ENCODE results near the gene GATAD2B.

The GATAD2B gene

DNA sequence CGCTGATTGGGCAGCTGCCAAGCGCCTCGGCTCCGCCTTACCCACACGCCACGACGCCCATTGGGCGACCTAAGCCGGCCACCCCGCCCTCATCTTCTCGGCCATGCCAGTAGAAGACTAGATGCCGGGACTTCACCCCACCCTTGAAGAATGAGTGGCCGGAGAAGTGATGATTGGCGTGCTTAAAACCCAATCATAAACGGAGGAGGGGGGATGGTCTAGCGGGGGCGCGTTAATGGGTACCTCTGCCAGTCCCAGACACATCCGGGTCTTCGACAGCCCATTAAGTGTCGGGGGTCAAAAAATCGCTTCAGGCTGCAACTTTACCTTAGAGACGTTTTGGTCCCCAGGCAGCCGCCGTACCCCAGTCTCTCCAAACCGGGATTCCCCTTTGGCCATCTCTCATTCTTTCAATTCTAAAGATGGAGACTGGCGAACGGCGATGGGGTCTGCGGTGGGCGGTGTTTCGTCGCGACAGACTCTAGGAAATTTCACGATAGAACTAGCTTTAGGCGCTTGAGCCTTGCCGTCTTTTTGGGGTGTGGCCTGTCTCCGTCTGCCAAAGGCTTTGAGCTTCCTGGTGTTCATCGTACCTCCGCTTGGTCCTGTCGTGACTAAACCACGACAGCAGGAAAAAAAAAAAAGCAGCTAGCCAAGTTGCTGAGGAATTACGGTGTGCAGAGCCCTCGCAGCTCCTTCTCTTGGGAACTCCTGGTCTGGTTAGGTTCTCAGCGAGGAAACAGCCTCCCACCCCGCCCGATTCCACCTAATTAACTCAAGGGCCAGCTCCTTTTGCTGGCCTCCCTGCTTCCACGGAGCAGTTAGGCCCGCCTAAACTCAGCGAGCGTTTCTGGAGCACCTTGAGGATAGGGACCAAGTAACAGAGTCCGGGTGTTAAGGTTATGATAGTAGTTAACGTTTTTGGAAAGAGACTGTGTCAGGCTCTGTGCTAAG, at the start of gene GATAD2B:
TSS of gene GATAD2B (minus strand) at position 1 of the 954 bp plus-strand sequence. CDS start 94,625 bp downstream, outside the sequence.
- peak; percentile 99 for DNase-seq (ENCODE audit: low spot score)

DNA sequence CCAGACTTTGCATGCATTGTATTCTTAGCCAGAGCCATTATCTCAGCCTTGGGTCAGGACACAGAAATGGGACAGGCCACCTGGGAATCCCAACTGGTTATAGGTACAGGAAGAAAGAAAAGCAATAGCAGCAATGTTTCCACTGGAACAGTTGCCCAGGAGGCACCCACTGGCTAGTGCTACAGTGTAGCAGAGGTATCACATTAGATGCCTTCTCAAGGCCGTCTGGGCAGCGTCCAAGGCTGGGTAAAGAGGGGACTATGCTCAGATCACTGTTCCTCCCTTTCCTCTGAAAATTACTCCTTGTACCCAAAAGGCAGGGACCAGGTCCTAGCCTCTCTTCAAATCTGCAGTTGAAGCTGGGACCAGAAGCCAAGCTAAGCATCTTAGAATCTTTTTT, 47.6 kb upstream of the GATAD2B start:
- no peak for DNase-seq (ENCODE audit: low spot score)

DNA sequence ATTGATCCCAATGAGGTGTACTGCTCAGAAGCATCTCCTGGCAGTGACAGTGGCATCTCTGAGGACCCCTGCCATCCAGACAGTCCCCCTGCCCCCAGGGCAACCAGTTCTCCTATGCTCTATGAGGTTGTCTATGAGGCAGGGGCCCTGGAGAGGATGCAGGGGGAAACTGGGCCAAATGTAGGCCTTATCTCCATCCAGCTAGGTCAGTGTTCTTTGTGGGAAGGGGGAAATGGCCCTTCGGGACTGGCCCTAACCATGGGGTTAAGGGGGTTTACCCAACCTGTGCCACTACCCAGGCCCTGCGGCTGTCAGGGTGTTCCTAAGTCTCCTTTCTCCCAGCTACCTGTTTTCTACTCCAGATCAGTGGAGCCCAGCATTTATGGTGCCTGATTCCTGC, 46.2 kb upstream of the GATAD2B start:
- no peak for DNase-seq (ENCODE audit: low spot score)

DNA sequence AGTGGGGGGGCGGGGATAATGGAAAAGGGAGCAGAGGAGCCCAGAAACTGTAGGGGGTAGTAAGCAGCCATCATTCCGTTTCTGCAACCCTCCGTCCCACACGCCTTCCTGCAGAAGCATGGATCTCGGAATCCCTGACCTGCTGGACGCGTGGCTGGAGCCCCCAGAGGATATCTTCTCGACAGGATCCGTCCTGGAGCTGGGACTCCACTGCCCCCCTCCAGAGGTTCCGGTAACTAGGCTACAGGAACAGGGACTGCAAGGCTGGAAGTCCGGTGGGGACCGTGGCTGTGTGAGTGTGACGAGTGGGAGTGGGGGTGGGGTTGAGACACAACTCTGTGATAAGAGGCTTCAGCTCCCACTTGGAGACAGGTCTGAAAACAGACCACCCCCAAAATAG, 45.6 kb upstream of the GATAD2B start:
- DNase-seq (ENCODE audit: low spot score): no peak

DNA sequence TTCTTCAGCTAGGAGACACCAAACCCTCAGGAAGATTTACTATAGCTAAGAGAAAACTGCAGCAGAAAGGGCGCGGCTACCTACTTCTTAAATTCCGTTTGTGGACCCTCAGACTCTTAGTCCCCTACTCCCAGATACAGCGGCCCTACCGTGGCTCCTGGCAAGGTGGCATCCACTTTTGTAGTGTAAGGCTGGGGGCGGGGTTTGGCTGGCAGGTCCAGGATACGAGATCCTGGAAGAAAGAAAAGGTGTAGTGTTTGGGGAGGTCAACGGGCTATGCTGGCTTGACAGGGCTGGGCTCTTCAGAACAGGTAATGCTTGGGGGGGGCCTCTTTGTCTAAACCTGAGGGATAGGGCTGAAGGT, 45.2 kb upstream of the GATAD2B start:
- DNase-seq (ENCODE audit: low spot score): no peak

DNA sequence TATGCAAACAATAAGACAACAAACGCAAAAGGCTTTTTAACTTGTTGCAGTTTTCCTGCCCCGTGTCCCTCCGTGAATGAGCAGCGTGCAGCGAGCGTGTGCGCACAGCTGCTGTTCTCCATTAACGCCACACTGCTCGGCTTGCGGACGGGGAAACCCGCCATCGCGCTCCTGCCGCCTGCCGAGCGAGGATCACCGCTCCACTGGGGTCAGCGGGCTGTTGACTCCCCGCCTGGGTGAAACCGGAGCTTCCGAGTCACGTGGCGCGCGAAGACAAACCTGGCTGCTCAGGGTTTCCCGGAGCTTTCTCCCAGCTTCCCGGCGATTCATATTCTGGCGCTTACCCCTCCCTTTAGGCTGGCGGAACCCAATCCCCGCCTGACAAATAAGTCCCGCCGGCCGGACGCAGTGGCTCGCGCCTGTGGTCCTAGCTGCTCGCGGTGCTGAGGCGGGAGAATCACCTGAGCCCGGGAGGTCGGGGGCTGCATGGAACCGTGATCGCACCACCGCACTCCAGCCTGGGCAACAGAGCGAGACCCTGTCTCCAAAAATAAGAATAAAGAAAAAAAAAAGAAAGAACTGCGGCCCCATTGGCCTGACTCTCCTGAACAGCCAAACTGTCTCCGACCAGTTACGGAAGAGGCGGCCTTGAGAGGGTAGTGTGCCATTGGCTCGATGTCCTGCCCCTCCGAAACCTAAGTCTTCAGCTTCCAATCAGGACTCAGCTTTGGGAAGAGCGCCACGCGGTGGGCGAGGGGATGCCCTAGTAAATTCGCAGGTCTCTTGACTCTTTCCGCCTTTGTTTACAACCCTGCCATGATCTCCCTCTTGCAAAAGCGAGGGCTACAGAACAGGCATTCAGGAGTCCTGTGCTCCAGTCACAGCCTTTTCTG, 44.6 kb upstream of the GATAD2B start, which contains the start of gene CREB3L4:
TSS of gene CREB3L4 (plus strand) at position 796 of the 893 bp plus-strand sequence. CDS start 624 bp downstream, outside the sequence.
- peak; percentile 87 for DNase-seq (ENCODE audit: low spot score)

DNA sequence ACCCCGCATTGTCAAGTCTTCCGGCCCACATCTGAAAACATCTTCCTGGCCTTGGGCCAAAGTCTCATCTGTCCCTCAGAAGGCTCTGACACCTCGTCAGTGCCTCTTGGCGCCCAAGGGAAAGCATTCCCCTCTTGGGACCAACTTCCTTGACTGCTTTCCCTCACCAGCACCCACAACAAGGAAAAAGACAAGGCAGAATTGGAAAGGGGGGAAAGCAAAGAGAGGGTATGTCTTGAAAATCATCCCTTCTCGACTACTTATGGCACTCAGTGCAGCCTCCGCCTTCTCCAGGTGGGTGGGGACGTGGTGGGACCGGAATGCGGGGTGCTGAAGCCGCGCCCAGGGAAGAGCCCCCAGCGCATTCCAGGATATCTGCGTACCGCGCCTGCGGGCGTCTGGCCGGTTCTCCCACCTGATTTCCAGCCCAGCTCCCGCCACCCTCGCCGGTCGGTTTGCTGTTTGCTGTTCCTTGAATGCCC, 41.1 kb upstream of the GATAD2B start:
- DNase-seq (ENCODE audit: low spot score): no peak

DNA sequence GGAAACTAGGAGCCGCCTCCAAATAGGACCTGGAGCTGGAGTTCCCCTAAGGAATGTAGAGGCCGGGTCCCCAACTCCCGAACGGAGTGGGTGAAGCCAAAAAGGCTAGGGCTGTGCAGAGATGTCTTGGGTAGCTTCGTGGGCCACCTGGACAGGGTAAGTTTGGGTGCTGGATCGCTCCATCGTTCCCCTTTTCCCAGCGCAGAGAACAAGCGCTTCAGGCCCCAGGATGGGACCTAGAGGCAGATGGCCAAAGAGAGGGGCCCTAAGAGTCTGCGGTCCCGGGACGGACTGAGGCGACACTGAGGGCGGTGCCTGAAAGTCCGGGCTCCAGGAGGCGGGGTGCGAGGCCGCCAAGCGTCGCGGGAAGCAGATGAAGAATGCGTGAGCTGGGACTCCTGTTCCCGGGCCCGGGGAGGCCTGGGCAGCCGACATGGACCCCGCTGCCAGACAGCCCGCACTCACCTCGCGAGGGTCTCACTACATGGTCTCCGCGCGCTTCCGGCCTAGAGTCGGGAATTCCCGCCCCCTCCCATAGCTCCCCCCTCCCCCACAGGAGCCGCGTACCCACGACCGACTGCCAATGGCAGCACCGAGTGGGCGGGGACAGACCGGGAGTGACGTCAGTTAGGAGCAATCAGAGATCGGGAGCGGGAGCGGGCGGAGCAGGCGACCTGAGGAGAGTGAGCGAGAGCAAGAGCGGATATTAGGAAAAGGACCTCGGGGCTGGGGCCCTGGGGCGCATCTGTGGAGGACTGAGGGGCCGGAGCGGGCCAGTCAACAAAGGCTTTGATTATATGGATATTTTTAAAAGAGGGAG, 40.5 kb upstream of the GATAD2B start, which contains the start of gene SLC39A1:
TSS of gene SLC39A1 (minus strand) at position 508 of the 820 bp plus-strand sequence. CDS start 822 bp downstream, outside the sequence.
- DNase-seq (ENCODE audit: low spot score): peak; percentile 95

DNA sequence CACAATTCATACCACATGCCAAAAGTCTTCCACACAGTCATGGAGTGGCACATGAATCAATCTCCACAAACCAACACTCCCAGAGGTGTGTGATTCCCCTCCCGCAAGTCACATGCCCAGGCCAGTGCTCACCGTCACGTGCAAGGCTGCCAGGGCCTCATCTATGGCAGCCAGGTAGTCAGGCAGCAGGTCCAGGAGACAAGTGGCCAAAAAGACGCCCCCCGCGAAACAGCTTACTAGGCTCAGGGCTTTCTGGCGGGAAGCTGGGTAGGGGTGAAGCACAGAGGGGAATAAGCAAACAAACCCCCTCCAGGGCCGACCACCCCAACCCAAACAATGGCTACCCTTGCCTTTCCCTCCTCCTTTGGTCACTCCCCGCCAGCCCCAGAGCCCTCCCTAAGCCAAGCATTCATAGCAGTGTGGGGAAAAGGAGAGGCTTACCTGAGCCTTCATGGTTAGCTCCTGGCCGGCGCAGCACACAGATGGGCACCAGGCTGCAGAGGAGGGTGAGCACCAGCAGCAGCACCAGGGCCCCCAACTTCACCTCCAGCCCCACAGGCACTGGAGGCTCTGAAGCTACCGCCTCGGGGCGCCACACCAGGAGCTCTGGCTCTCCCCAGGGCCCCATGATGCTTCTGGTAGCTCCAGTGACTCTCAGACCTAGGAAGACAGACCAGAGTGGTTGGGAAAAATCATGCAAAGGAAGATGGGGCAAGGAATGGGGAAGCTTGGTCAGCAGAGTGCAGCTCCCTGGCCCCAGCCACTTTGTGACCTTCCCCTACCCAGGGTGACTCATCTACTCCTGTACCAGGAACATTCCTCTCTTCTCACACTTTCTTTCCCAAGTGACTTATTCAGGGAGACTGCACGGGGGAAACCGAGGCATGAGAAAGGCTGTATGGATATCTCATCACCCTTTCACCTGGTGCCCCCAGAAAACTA, 39.6 kb upstream of the GATAD2B start:
- DNase-seq (ENCODE audit: low spot score): no peak

DNA sequence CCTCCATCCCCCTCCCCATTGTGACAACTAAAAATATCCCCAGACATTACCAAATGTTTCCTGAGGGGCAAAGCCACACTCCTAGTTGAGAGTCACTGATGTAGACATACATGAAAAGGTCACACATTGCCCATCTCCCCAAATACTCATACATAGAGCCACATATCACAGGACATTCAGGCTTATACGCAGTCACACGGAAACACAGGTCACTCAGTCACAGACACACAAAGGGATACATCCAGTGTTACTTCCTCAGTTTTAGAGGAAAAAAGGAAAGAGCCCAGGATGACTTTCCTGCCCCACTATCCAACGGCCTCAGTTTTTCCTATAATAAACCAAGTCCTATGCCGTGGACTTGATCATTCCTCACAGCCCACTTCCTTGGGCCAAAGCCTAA, 38.6 kb upstream of the GATAD2B start:
- DNase-seq (ENCODE audit: low spot score): no peak

DNA sequence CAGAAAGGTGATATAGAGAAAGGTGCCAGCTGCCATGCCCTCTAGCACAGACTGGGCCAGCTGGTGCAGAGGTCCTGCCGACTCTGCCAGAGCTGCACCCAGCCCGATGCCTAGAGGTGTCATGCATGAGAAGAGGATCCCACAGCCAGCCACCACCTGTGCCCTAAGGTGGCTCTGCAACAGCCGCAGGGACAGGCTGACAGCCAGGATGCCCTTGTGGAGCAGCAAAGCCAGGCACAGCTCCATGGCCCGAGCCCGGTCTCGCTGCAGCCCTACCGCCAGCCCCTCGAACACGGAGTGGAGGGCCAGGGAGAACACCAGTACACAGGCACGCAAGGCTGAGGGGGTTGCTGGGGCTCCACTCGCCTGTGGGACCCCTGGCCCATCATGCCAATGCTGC, 37.4 kb upstream of the GATAD2B start:
- DNase-seq (ENCODE audit: low spot score): no peak

DNA sequence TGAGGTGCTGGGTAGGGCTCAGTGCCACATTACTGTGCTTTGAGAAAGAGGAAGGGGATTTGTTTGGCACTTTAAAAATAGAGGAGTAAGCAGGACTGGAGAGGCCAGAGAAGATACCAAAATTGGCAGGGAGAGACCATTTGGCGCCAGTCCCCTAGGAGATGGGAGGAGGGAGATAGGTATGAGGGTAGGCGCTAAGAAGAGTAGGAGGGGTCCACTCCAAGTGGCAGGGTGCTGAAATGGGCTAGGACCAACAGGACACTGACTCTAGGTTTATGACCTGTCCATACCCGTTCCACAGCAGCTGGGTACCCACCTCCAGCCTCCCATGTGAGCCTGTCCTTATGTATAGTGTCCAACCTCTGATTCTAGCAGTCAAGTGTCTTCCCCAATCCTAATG, 36.7 kb upstream of the GATAD2B start:
- no peak for DNase-seq (ENCODE audit: low spot score)

DNA sequence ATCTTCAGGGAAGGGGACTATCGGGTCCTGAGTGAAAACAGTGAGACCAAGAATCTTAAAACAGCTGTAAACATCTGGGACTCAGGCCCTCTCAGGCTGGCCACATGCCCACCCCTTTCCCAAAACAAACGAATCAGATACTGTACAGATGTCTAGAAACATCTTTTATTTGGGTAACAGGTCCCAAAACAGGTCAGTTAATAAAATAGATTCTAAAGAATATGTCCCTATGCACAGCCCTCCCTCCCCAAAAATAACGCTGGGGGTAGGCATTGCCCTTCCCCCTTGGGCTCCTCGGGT, 36.1 kb upstream of the GATAD2B start:
- DNase-seq (ENCODE audit: low spot score): no peak

DNA sequence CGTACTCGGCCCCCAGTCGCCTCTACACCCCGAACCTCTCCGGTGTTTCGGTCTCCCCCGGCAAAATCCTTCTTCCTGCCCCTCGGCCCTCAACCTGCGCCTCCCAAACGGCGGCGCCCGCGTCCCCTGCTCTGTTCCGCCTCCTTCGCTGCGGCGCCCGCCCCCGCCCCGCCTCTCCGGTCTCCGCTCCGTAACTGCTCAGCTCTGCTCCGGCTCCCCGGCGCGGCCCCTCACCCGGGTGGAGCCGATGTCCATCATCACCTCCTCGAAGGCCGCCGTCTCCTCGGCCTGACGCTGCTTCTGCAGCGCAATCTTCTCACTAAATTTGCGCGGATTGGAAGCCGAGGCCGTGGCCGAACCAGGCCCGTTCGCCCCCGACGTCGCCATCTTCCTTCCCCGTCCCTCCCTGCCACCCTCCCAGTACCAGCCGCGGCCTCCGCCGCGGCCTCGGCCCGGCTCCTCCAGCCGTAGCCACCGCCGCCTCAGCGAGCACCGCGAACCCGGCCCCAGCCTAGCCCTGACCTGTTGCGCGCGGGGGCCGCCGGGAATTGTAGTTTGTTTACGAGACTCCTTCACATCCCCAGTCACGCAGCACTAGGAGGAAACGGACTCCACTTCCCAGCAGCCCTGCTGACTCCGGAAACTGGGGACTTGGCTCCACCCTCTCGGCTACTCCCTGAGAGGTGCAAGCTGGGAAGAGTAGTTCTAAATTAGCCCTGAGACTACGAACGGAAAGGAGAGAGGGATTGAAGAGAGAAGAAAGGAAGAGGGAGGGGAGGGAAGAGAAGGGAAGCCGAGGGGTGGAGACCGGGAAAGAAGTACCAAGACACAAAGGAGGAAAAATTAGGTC, 35.6 kb upstream of the GATAD2B start, which contains the start of gene CRTC2:
TSS of gene CRTC2 (minus strand) at position 502 of the 850 bp plus-strand sequence. CDS start at position 387, 115 bp downstream.
- peak; percentile 99 for DNase-seq (ENCODE audit: low spot score)

DNA sequence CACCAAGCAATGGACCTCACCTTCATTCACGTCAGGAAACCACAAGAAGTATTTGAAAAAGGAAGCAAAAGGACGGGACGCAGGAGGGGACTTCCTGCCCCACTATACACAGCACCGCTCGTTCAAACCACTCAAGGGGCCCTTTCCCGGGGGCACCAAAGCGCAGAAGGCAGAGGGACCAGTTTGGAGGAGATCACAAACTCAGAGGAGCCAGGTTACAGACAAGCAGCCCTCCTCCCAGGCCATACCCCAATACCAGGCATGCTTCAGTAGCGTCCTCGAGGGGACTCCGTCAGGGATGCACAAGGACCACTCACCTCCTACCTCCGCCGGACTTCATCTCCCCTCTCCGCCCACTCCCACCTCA, 35.0 kb upstream of the GATAD2B start:
- no peak for DNase-seq (ENCODE audit: low spot score)

DNA sequence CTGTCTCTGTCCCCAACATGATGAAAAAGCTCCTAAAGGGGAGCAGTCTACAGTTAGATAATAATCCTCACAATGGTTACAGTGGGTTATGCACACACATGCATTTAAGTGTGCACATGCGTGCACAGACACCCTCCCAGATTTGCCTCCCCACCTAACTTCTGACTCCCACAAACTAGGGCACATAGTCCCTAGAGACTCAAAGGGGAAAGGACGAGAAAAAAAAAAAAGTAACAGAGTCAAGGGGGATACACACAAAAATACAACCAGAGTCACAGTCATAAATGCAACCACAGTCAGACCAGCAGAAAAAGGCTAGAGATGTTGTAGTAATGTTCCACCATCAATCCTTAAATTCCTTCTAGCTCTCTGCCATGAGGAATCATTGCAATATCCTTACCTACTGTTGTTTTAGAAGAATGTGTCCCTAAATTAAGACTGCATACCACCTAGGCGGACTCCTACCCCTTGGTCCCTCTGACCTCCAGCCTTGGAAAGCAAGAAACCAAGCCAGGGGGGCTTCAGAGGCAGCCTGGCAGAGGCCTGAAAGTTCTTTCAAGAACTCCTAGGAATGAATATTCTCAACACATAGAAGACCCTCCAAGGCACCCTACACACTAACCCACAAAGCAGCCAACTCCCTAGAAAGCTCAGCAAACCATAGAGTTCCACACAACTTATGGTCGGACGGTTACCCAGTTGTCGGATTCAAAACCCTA, 34.4 kb upstream of the GATAD2B start:
- no peak for DNase-seq (ENCODE audit: low spot score)

DNA sequence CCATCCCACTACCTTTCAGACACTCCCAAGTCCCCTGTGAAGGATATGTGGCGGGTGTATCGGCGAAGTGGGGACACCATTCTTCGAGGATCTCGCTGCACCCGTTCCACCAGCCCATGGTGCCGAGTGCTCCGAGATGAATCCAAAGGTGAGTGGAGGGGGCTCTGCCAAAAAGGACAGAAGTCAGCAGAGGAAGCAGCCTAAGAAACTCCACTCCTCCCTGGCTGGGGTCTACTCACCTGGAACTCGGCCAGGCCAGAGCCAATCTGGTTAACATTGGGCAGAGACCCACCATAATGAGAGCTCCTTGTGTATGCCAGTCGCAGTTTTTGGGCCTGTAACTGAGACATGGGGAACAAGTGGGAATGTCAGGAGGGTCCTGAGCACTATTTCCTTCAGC, 32.1 kb upstream of the GATAD2B start:
- no peak for DNase-seq (ENCODE audit: low spot score)

DNA sequence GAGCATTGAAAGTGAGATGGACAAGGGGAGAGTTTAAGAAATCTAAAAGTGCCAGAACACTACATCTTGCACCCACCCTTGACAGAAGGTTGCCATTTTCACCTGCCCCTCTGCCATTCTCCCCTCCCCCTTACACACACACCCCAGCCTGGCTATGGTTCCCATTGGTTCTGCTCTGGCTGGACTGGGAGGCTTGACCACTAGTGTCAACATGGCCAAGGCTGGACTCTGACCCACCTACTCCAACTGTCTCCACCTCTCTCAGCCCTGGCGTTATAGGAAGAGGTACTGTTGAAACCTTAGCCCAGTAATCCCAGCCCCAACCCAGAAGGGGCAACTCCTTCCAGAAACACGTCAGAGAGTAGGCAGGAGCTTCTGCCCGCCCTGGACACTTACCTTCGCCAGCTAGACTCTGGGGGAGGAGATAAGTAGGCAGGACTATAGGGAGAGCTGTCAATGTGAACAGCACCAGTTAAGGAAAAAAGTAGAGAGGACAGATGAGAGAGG, 31.1 kb upstream of the GATAD2B start:
- no peak for DNase-seq (ENCODE audit: low spot score)

DNA sequence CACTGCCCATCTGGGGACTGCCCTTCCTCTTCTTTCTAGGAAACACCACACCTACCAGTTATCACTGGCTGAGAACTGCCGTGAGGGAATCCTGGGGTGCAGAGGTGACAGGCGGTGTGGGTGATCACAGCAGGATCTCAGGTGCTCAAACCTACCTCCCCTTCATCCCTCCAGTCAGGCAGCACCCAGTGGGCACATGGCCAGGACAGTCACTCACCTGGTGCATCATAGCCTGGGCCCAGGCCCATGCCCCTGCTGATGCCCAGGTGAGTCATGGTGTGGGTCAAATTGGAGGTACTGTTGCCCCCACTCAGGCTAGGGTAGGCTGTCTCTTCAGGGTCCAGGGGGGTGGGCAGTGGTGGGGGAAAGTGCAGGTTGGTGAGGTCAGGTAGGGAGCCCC, 29.0 kb upstream of the GATAD2B start:
- no peak for DNase-seq (ENCODE audit: low spot score)

Measured in COLO829 (cell line).